K562 (cell line): ENCODE data around the gene ROBO2. TPM values are rescaled to one million over a fixed set of nuclear protein-coding genes. Genes with fewer than 3 reads are reported as not detected.

Experiments
- ATAC-seq: fragments of 200-7000 bp; cut with Tn5 transposase; 3 replicates; pipeline ENCODE4 v1.9.1; 2020; ENCODE audit warnings: moderate library complexity
- BruUV-seq: library from RNA; stranded (reverse); fragments of 400-500 nt; replicated peaks from 2 replicates; lab custom pipeline; 2021; lab: Mats Ljungman, UMichigan
- CTCF ChIA-PET: fragments of 300-600 bp; formaldehyde crosslinking; extraction: SDS; loops from one replicate; lab custom pipeline; 2021; ENCODE audit warnings: low intra/inter-chr PET ratio; lab: Yijun Ruan, JAX
- POLR2A ChIA-PET: fragments of 300-600, 350-650 bp; sonication (Branson Sonifier 250); formaldehyde crosslinking; extraction: SDS; loops from one replicate; lab custom pipeline; 2021; ENCODE audit warnings: antibody characterized with exemption, inconsistent platforms; lab: Yijun Ruan, JAX
- DNase-seq, 4 experiments: peaks; one replicate each; pipeline versions ENCODE4 v3.0.0 to v3.0.0-alpha.2; 2011 to 2018; ENCODE audit warnings: low spot score in 3 of 4, mixed read lengths in 3 of 4; ENCODE audit errors: extremely low read depth in 1 of 4
- FAIRE-seq: peaks from 2 replicates; lab custom pipeline; 2011; peaks lifted over from hg19 to GRCh38; lab: Jason Lieb, UNC
- H2AFZ ChIP-seq: 2 replicates; pipeline ENCODE4 v1.6.0; 2011; ENCODE audit warnings: low read depth, low read length, control low read depth, inconsistent platforms
- H3K27ac ChIP-seq: fragments of 200-600 bp; 3 replicates; pipeline ENCODE4 v1.8.0; 2011; ENCODE audit warnings: low read depth, mild to moderate bottlenecking, control low read depth, inconsistent platforms, low read length, moderate library complexity, mixed read lengths; ENCODE audit errors: extremely low read depth
- H3K27me3 ChIP-seq, 2 experiments: fragments of 300-600 bp in 1 of 2; 2 replicates in 1 of 2; 3 replicates in 1 of 2; pipeline versions ENCODE4 v1.6.0 to v1.8.0; 2011; ENCODE audit warnings: inconsistent platforms in 2 of 2, low read length in 2 of 2, mild to moderate bottlenecking in 1 of 2, mixed read lengths in 1 of 2, moderate library complexity in 1 of 2; ENCODE audit not compliant: control insufficient read depth in 2 of 2, insufficient read depth in 2 of 2
- H3K36me3 ChIP-seq: fragments of 300-600 bp; 3 replicates; pipeline ENCODE4 v1.8.0; 2011; ENCODE audit warnings: mild to moderate bottlenecking, low read length, inconsistent platforms; ENCODE audit not compliant: control insufficient read depth, insufficient read depth
- H3K4me1 ChIP-seq, 2 experiments: fragments of 200-600 bp in 1 of 2; replicated peaks in 1 of 2; 2 replicates in 1 of 2; 3 replicates in 1 of 2; pipeline versions ENCODE4 v1.5.1 to v1.8.0; 2011; ENCODE audit warnings: inconsistent platforms in 2 of 2, low read length in 2 of 2, mild to moderate bottlenecking in 1 of 2, mixed read lengths in 1 of 2, moderate library complexity in 1 of 2; ENCODE audit not compliant: control insufficient read depth in 2 of 2, insufficient read depth in 2 of 2
- H3K4me2 ChIP-seq: 2 replicates; pipeline ENCODE4 v1.6.1; 2011; ENCODE audit warnings: low read length, control low read depth, inconsistent platforms, mixed read lengths; ENCODE audit not compliant: insufficient read depth
- H3K4me3 ChIP-seq: fragments of 200-600 bp; sonication (generic), shearing (Covaris generic); 2 replicates; pipeline ENCODE4 v1.5.1; 2016; ENCODE audit warnings: control low read depth, inconsistent platforms
- H3K79me2 ChIP-seq: fragments of 200-600 bp; 3 replicates; pipeline ENCODE4 v1.8.0; 2011; ENCODE audit warnings: low read length, inconsistent platforms; ENCODE audit not compliant: control insufficient read depth, insufficient read depth
- H3K9ac ChIP-seq, 2 experiments: 2 replicates each; pipeline versions ENCODE4 v1.6.0 to v1.6.1; 2011; ENCODE audit warnings: low read depth in 2 of 2, low read length in 2 of 2, control low read depth in 1 of 2, inconsistent platforms in 1 of 2, mild to moderate bottlenecking in 1 of 2, mixed read lengths in 1 of 2; ENCODE audit not compliant: insufficient read depth in 1 of 2
- H3K9me1 ChIP-seq: one replicate; pipeline ENCODE4 v1.6.0; 2011; ENCODE audit warnings: inconsistent platforms, mild to moderate bottlenecking, low read length, moderate library complexity; ENCODE audit not compliant: control insufficient read depth, insufficient read depth
- H3K9me3 ChIP-seq: replicated peaks from 2 replicates; pipeline ENCODE4 v1.5.1; 2011; ENCODE audit warnings: low read depth, low read length, inconsistent platforms; ENCODE audit not compliant: control insufficient read depth, insufficient read depth
- H4K20me1 ChIP-seq: replicated peaks from 2 replicates; pipeline ENCODE4 v1.6.1; 2011; ENCODE audit warnings: low read length, inconsistent platforms, mixed read lengths; ENCODE audit not compliant: control insufficient read depth, insufficient read depth
- CBX8 ChIP-seq: fragments of 200-600 bp; sonication (generic); IDR thresholded peaks from 2 replicates; pipeline ENCODE4 v1.6.1; 2012; ENCODE audit warnings: borderline replicate concordance, mixed run types, low read depth, mild to moderate bottlenecking, moderate library complexity, mixed read lengths, low read length, control low read depth, inconsistent platforms; ENCODE audit not compliant: poor library complexity, severe bottlenecking; ENCODE audit errors: extremely low read depth
- COPS2 ChIP-seq: fragments of 450-650 bp; conservative IDR thresholded peaks from 2 replicates; pipeline ENCODE4 v1.6.1; 2016; ENCODE audit warnings: mild to moderate bottlenecking, moderate library complexity
- ETV5 ChIP-seq: sonication (generic); formaldehyde crosslinking; IDR thresholded peaks from 2 replicates; pipeline ENCODE4 v1.4.0; 2020; ENCODE audit warnings: low read depth, mild to moderate bottlenecking, missing genetic modification reagents
- HNRNPLL ChIP-seq: fragments of 200-400 bp; formaldehyde crosslinking; IDR thresholded peaks from 2 replicates; pipeline ENCODE4 v1.6.1; 2017; ENCODE audit warnings: low read length, low read depth, mild to moderate bottlenecking; ENCODE audit not compliant: poor library complexity, severe bottlenecking
- ZKSCAN1 ChIP-seq: fragments of 150-350 bp; IDR thresholded peaks from 2 replicates; pipeline ENCODE4 v1.6.1; 2016; ENCODE audit warnings: low read depth, low read length
- ZNF668 ChIP-seq: fragments of 250-450 bp; sonication (Bioruptor Pico); IDR thresholded peaks from 2 replicates; pipeline ENCODE4 v1.8.0; 2022; ENCODE audit warnings: mild to moderate bottlenecking, inconsistent platforms
- WGBS: fragments of 100-300 bp; shearing (Covaris generic); methylation state at CpG from one replicate; pipeline ENCODE4 v1.1.6; 2016; ENCODE audit warnings: low coverage, mixed read lengths; ENCODE audit not compliant: insufficient coverage; ENCODE audit errors: missing lambda C conversion rate; 5-methylcytosine and 5-hydroxymethylcytosine counted together
- in situ Hi-C: fragments of 300-500 bp; cut with MboI; formaldehyde crosslinking; loops from 4 replicates; pipeline ENCODE4 v1.15.0; 2018; ENCODE audit warnings: inconsistent platforms, mixed read lengths
- intact Hi-C: fragments of 100-400 bp; cut with micrococcal nuclease; formaldehyde crosslinking; loops from 2 replicates; pipeline ENCODE4 v1.14.2; 2022
- polyA plus RNA-seq, 8 experiments: library from polyadenylated mRNA; depleted of rRNA in 4 of 8; stranded (reverse) in 5 of 8; unstranded in 3 of 8; fragments of >200 nt; fragmentation: Nextera tagmentation in 2 of 8; fragmentation: Illumina TruSeq in 1 of 8; extraction: Ambion mirVana in 2 of 8; extraction: Trizol in 1 of 8; gene quantifications; 2 replicates each; pipeline versions ENCODE4 v1.2.1 to v1.2.3, GENCODE V29; 2011 to 2014; ENCODE audit warnings: inconsistent platforms in 1 of 8, missing spikeins in 1 of 8
- total RNA-seq, 7 experiments: library from RNA; depleted of rRNA in 6 of 7; stranded (reverse); fragments of >200 nt in 6 of 7; fragmentation: Illumina TruSeq in 2 of 7; extraction: Trizol in 2 of 7; gene quantifications; 2 replicates each; pipeline versions ENCODE4 v1.2.1 to v1.2.3, GENCODE V29; 2011 to 2021; ENCODE audit warnings: low replicate concordance in 1 of 7
- TF ChIP-seq, protein P1 (sequence below): fragments of 250-450 bp; sonication (Bioruptor Pico); IDR thresholded peaks from 2 replicates; pipeline ENCODE4 v1.4.0; 2020; ENCODE audit warnings: mild to moderate bottlenecking
- TF ChIP-seq, protein P2 (sequence below): fragments of 250-450 bp; sonication (Bioruptor Pico); IDR thresholded peaks from 2 replicates; pipeline ENCODE4 v1.5.0; 2020; ENCODE audit warnings: mild to moderate bottlenecking, borderline replicate concordance
- TF ChIP-seq, protein P3 (sequence below): IDR thresholded peaks from 2 replicates; pipeline ENCODE4 v1.6.1; 2012; ENCODE audit warnings: low read depth, low read length, improper control_type of control experiment, borderline replicate concordance

ROBO2 gene
- total and polyA plus RNA-seq, 9 of the 15 experiments (the other 6 are each of a cell fraction or from before 2014, with no cell fraction given) = 0.84 to 3.0 (median 1.7) TPM

DNA sequence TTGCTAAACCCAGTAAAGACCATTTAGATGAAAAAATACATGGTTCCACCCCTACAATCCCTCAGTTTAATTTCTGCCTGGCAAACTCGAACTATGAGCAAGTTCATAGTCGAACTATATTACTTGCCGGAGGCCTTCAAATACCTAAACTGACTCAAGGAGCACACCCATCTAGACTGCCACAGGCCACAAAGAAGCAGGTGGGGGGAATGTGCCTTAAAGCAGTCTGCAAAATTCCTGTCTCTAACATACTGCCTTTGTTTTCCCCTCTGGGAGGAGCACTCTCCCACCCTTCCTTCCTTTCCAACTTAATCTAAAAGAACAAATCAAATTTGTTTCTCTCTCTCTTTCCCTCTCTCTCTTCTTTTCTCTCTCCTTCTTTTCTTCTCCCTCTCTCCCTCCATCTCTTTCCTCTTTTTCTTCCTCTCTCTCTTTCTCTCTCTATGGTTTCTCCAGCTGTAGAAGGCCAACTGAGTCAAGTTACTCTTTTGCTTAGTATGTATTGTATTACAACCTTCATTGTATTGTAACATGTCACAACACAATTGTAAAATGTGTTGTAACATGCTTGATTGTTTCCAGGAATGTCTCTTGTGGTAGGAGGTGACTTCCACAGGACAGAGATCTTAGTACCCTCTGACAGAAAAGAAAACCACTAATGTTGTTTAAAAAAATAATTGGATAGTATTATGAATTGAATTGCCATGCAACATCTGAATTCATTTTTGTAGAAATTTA, 496.3 kb downstream of the ROBO2 start (continued):
- TF ChIP-seq, protein P1, sequence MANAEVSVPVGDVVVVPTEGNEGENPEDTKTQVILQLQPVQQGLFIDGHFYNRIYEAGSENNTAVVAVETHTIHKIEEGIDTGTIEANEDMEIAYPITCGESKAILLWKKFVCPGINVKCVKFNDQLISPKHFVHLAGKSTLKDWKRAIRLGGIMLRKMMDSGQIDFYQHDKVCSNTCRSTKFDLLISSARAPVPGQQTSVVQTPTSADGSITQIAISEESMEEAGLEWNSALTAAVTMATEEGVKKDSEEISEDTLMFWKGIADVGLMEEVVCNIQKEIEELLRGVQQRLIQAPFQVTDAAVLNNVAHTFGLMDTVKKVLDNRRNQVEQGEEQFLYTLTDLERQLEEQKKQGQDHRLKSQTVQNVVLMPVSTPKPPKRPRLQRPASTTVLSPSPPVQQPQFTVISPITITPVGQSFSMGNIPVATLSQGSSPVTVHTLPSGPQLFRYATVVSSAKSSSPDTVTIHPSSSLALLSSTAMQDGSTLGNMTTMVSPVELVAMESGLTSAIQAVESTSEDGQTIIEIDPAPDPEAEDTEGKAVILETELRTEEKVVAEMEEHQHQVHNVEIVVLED (CRISPR knock-in tag) = no peak
- no peak for TF ChIP-seq ETV5
- no peak for TF ChIP-seq ZKSCAN1
- no peak for TF ChIP-seq CBX8
- TF ChIP-seq, all 486 proteins: peak for 0

DNA sequence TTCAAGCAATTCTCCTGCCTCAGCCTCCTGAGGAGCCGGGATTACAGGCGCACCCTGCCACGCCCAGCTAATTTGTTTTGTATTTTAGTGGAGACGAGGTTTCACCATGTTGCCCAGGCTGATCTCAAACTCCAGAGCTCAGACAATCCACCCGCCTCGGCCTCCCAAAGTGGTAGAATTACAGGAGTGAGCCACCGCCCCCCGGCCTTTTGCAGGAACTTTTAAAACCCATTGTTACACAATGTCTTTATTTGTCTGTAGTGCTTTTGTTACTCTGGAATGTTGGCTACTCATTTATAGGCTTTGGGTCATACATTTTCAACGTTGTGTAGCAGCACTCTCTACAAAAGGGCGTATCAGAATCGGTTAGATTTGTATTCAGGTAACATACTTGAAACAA, 499.1 kb downstream of the ROBO2 start:
- Histone ChIP-seq H3K9ac (no peak overlapping the region), H3K27me3 (no peaks in the 10 kb centered on the region), H3K79me2 (no peaks in the 10 kb centered on the region), H2AFZ (no peak overlapping the region), H3K4me3 (no peak overlapping the region), H3K4me2 (no peak overlapping the region), H3K9me3 (no peaks in the 10 kb centered on the region), H4K20me1 (no peaks in the 10 kb centered on the region), H3K4me1 (no peaks in the 10 kb centered on the region), H3K36me3 (no peaks in the 10 kb centered on the region), H3K9me1 (no peaks in the 10 kb centered on the region), H3K27ac (no peak overlapping the region)
- in situ Hi-C loops = no loop called here
- intact Hi-C loops = no loop called here
- BruUV-seq = no TSS peak
- ATAC-seq = no peak
- ChIA-PET CTCF (no interaction called here), POLR2A (no interaction called here)
- no peak for FAIRE-seq
- DNase-seq = no peak
- 1% methylated on average over 10 of the region's 11 CpGs for WGBS
- TF ChIP-seq ZNF668 (CRISPR knock-in tag) = no peak
- TF ChIP-seq, protein P2, sequence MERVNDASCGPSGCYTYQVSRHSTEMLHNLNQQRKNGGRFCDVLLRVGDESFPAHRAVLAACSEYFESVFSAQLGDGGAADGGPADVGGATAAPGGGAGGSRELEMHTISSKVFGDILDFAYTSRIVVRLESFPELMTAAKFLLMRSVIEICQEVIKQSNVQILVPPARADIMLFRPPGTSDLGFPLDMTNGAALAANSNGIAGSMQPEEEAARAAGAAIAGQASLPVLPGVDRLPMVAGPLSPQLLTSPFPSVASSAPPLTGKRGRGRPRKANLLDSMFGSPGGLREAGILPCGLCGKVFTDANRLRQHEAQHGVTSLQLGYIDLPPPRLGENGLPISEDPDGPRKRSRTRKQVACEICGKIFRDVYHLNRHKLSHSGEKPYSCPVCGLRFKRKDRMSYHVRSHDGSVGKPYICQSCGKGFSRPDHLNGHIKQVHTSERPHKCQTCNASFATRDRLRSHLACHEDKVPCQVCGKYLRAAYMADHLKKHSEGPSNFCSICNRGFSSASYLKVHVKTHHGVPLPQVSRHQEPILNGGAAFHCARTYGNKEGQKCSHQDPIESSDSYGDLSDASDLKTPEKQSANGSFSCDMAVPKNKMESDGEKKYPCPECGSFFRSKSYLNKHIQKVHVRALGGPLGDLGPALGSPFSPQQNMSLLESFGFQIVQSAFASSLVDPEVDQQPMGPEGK (CRISPR knock-in tag) = no peak
- TF ChIP-seq, protein P3, sequence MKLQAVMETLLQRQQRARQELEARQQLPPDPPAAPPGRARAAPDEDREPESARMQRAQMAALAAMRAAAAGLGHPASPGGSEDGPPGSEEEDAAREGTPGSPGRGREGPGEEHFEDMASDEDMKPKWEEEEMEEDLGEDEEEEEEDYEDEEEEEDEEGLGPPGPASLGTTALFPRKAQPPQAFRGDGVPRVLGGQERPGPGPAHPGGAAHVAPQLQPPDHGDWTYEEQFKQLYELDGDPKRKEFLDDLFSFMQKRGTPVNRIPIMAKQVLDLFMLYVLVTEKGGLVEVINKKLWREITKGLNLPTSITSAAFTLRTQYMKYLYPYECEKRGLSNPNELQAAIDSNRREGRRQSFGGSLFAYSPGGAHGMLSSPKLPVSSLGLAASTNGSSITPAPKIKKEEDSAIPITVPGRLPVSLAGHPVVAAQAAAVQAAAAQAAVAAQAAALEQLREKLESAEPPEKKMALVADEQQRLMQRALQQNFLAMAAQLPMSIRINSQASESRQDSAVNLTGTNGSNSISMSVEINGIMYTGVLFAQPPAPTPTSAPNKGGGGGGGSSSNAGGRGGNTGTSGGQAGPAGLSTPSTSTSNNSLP = no peak
- TF ChIP-seq HNRNPLL = no peak
- no peak for TF ChIP-seq COPS2
